Dedifferentiated amniotic fluid mesenchymal stem cell (primary cell): ENCODE measurements around the gene HOXA7.

ENCODE experiments used
- DNase-seq: peaks from one replicate; pipeline ENCODE4 v3.0.0-alpha.2; 2016; ENCODE audit errors: extremely low spot score

HOXA7 gene

GRCh38 chr7:27134392-27134791, 22.1 kb downstream of the HOXA7 start:
- DNase-seq: no peak

GRCh38 chr7:27133409-27134231, 22.9 kb downstream of the HOXA7 start:
- DNase-seq: no peak

- DNase-seq: no peak
Measured at GRCh38 chr7:27132978-27133377, 23.5 kb downstream of the HOXA7 start.

- no peak for DNase-seq
Measured at GRCh38 chr7:27132214-27132613, 24.3 kb downstream of the HOXA7 start.

GRCh38 chr7:27131390-27131819, 25.1 kb downstream of the HOXA7 start:
- DNase-seq: no peak

GRCh38 chr7:27130540-27131389, 25.7 kb downstream of the HOXA7 start, which contains the start of gene HOXA4:
Gene HOXA4 (minus strand): TSS chr7:27130757. CDS start chr7:27130733, 24 bp downstream.
- DNase-seq: no peak

- DNase-seq: no peak
Measured at GRCh38 chr7:27129729-27130539, 26.5 kb downstream of the HOXA7 start.

- DNase-seq: no peak
Measured at GRCh38 chr7:27128776-27129728, 27.4 kb downstream of the HOXA7 start.

GRCh38 chr7:27128034-27128433, 28.4 kb downstream of the HOXA7 start:
- no peak for DNase-seq

- no peak for DNase-seq
Measured at GRCh38 chr7:27126596-27127327, 29.7 kb downstream of the HOXA7 start.

- no peak for DNase-seq
Measured at GRCh38 chr7:27125986-27126394, 30.5 kb downstream of the HOXA7 start.

GRCh38 chr7:27124902-27125689, 31.4 kb downstream of the HOXA7 start:
- no peak for DNase-seq

GRCh38 chr7:27124096-27124901, 32.2 kb downstream of the HOXA7 start:
- no peak for DNase-seq

- DNase-seq: no peak
Measured at GRCh38 chr7:27123477-27124053, 32.9 kb downstream of the HOXA7 start.

- DNase-seq: no peak
Measured at GRCh38 chr7:27123007-27123476, 33.4 kb downstream of the HOXA7 start.

- DNase-seq: no peak
Measured at GRCh38 chr7:27122077-27122910, 34.2 kb downstream of the HOXA7 start.

GRCh38 chr7:27121684-27122076, 34.8 kb downstream of the HOXA7 start:
- DNase-seq: no peak
